ENCODE results near the gene ZBTB18. TPM values are rescaled to one million over a fixed set of nuclear protein-coding genes. Genes with fewer than 3 reads are reported as not detected.

The ZBTB18 gene
- total RNA-seq, 6 experiments from 2014 or later, result 19.4 to 24.5 (median 22.0) TPM

GRCh38 chr1:244057474-244058385 is 6.6 kb downstream of the ZBTB18 start:
- no peak for DNase-seq
- TF ChIP-seq CTCF (IDR thresholded peaks at IDR 0.05), result no peak
- H3K9me3 Mint-ChIP-seq, result no peaks in the 10 kb centered on the region
- H3K36me3 Mint-ChIP-seq (ENCODE audit: low read depth), result peaks cover 5% of the 10 kb centered on the region; the same call in 1 of the 2 replicates
- no peaks in the 10 kb centered on the region for H3K4me1 Mint-ChIP-seq (ENCODE audit: low read depth)
- H3K27me3 Mint-ChIP-seq (ENCODE audit: insufficient read depth), result no peaks in the 10 kb centered on the region
- H3K27ac Mint-ChIP-seq, result no peak overlapping the region
- no peak overlapping the region for H3K4me3 Mint-ChIP-seq

GRCh38 chr1:244060117-244060516 is 9.0 kb downstream of the ZBTB18 start:
- no peak for TF ChIP-seq CTCF (IDR thresholded peaks at IDR 0.05)
- no peak overlapping the region for H3K27ac Mint-ChIP-seq
- peaks cover 3% of the 10 kb centered on the region for H3K4me1 Mint-ChIP-seq (ENCODE audit: low read depth)
- H3K9me3 Mint-ChIP-seq, result no peaks in the 10 kb centered on the region
- H3K36me3 Mint-ChIP-seq (ENCODE audit: low read depth), result peaks cover 5% of the 10 kb centered on the region; the same call in 1 of the 2 replicates
- H3K4me3 Mint-ChIP-seq, result no peak overlapping the region
- no peak for DNase-seq
- no peaks in the 10 kb centered on the region; the same call in 1 of the 2 replicates for H3K27me3 Mint-ChIP-seq (ENCODE audit: insufficient read depth)

- TF ChIP-seq CTCF (IDR thresholded peaks at IDR 0.05), result no peak
- no peak overlapping the region for H3K27ac Mint-ChIP-seq
- DNase-seq, result no peak
- H3K4me1 Mint-ChIP-seq (ENCODE audit: low read depth), result peaks cover 9% of the 10 kb centered on the region
- H3K27me3 Mint-ChIP-seq (ENCODE audit: insufficient read depth), result no peaks in the 10 kb centered on the region; the same call in 1 of the 2 replicates
- H3K4me3 Mint-ChIP-seq, result no peak overlapping the region
- peaks cover 5% of the 10 kb centered on the region; the same call in 1 of the 2 replicates for H3K36me3 Mint-ChIP-seq (ENCODE audit: low read depth)
- H3K9me3 Mint-ChIP-seq, result no peaks in the 10 kb centered on the region
Measured at GRCh38 chr1:244060686-244061085, 9.6 kb downstream of the ZBTB18 start.

GRCh38 chr1:244062156-244062725 is 11.2 kb downstream of the ZBTB18 start:
- H3K27ac Mint-ChIP-seq, result no peak overlapping the region
- H3K36me3 Mint-ChIP-seq (ENCODE audit: low read depth), result peaks cover 3% of the 10 kb centered on the region; the same call in 1 of the 2 replicates
- no peak for TF ChIP-seq CTCF (IDR thresholded peaks at IDR 0.05)
- H3K4me3 Mint-ChIP-seq, result no peak overlapping the region
- no peak for DNase-seq
- peaks cover 2% of the 10 kb centered on the region; the same call in 1 of the 2 replicates for H3K27me3 Mint-ChIP-seq (ENCODE audit: insufficient read depth)
- no peaks in the 10 kb centered on the region for H3K9me3 Mint-ChIP-seq
- H3K4me1 Mint-ChIP-seq (ENCODE audit: low read depth), result peaks cover 24% of the 10 kb centered on the region

GRCh38 chr1:244063498-244063897 is 12.4 kb downstream of the ZBTB18 start:
- Mint-ChIP-seq H3K27me3 (ENCODE audit: insufficient read depth) (peaks cover 2% of the 10 kb centered on the region; the same call in 1 of the 2 replicates), H3K4me3 (no peak overlapping the region), H3K27ac (no peak overlapping the region), H3K4me1 (ENCODE audit: low read depth) (peaks cover 37% of the 10 kb centered on the region), H3K9me3 (no peaks in the 10 kb centered on the region), H3K36me3 (ENCODE audit: low read depth) (no peaks in the 10 kb centered on the region)
- DNase-seq, result no peak
- TF ChIP-seq CTCF (IDR thresholded peaks at IDR 0.05), result no peak
